Measurements from ENCODE around the gene ZNF358.

Gene ZNF358

DNA sequence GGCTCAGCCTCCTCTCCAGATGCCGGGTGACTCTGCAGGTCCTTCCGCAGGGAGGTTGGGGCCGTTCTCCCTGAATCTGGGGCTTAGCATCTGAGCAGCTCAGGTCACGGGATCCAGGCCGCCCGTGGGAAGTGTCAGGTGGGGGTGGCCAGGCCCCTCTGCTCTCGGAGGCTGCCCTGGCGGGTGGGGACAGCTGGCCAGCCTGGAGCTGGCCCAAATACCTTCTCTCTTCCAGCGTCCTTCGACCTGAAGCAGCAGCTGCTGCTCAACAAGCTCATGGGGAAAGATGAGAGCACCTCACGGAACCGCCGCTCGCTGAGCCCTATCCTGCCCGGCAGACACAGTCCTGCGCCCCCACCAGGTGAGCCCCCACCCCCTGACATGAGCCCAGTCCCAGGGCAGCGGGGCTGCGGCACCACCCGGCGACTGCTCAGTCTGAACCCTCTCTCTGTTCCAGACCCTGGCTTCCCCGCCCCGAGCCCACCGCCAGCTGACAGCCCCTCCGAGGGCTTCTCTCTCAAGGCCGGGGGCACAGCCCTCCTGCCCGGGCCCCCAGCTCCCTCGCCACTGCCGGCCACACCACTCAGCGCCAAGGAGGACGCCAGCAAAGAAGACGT lies 46.1 kb upstream of the ZNF358 start:
- Histone ChIP-seq H3K9me2 (replicated peaks; ENCODE audit: insufficient read depth, low read length) (no peaks in the 10 kb centered on the region), H3K27me3 (ENCODE audit: low read length) (no peaks in the 10 kb centered on the region), H2AFZ (ENCODE audit: low read depth, low read length, severe bottlenecking) (no peak overlapping the region), H3K9ac (ENCODE audit: low read length) (no peak overlapping the region), H3K4me3 (ENCODE audit: insufficient read depth, low read length, poor library complexity, severe bottlenecking) (no peak overlapping the region), H3K9me3 (ENCODE audit: insufficient read depth, low read length) (no peaks in the 10 kb centered on the region), H3K4me2 (ENCODE audit: low read depth, low read length, poor library complexity, severe bottlenecking) (no peak overlapping the region), H4K20me1 (ENCODE audit: low read depth, low read length) (no peaks in the 10 kb centered on the region), H3K27ac (ENCODE audit: low read depth, low read length) (no peak overlapping the region), H3K79me2 (ENCODE audit: insufficient read depth, low read length) (no peaks in the 10 kb centered on the region), H3F3A (ENCODE audit: insufficient read depth) (peaks cover 13% of the 10 kb centered on the region), H3K36me3 (ENCODE audit: low read length) (no peaks in the 10 kb centered on the region)
- TF ChIP-seq CTCF (IDR thresholded peaks at IDR 0.05; ENCODE audit: insufficient read depth, low read length, poor library complexity, severe bottlenecking) (no peak), EZH2phosphoT487 (conservative IDR thresholded peaks at IDR 0.05; ENCODE audit: low read length) (no peak)

DNA sequence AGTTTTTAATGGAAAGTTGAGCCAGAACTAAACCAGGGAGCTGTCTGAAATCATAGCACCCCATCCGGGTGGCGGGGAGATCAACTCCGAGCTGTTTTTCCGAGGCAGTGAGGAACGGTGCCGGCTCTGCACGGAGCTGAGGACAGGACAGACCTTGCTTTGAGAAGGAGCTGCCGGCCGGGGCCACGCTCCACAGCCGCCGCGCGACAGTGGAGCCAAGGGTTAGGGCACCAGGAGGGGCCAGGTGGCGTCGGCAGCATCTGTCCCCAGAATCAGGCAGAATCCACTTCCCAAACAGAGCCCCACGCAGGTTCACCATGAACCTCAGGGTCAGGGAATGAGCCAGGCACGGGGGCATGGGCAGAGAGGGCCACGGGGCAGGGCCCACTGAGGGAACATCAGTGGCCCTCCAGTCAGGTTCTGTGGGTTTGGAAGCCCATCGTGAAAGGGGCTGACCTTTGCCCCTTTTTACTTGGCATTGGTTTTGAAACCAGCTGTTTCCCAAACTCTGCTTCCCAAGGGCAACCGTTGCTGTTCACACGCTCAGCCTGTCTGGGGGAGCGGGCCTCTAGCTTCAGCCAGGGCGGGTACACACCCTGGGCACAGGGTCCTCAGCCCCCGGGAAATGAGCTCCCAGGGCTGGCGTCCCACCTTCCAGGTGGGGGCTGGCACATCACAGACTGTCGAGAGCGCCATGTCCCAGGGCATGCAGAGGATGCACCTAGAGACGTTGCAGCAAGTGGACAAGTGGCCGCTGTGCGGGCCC lies 45.2 kb upstream of the ZNF358 start:
- no peak overlapping the region for H3K9ac ChIP-seq (ENCODE audit: low read length)
- no peaks in the 10 kb centered on the region for H3K27me3 ChIP-seq (ENCODE audit: low read length)
- no peaks in the 10 kb centered on the region for H3K9me2 ChIP-seq (replicated peaks; ENCODE audit: insufficient read depth, low read length)
- H3K79me2 ChIP-seq (ENCODE audit: insufficient read depth, low read length), result no peaks in the 10 kb centered on the region
- no peaks in the 10 kb centered on the region for H3K36me3 ChIP-seq (ENCODE audit: low read length)
- TF ChIP-seq EZH2phosphoT487 (conservative IDR thresholded peaks at IDR 0.05; ENCODE audit: low read length) (no peak), CTCF (IDR thresholded peaks at IDR 0.05; ENCODE audit: insufficient read depth, low read length, poor library complexity, severe bottlenecking) (no peak)
- H4K20me1 ChIP-seq (ENCODE audit: low read depth, low read length), result no peaks in the 10 kb centered on the region
- no peaks in the 10 kb centered on the region for H3K9me3 ChIP-seq (ENCODE audit: insufficient read depth, low read length)
- peaks cover 13% of the 10 kb centered on the region for H3F3A ChIP-seq (ENCODE audit: insufficient read depth)
- H3K4me2 ChIP-seq (ENCODE audit: low read depth, low read length, poor library complexity, severe bottlenecking), result no peak overlapping the region
- no peak overlapping the region for H3K27ac ChIP-seq (ENCODE audit: low read depth, low read length)
- no peak overlapping the region for H2AFZ ChIP-seq (ENCODE audit: low read depth, low read length, severe bottlenecking)
- H3K4me3 ChIP-seq (ENCODE audit: insufficient read depth, low read length, poor library complexity, severe bottlenecking), result no peak overlapping the region

GRCh38 chr19:7471696-7472615 lies 43.9 kb upstream of the ZNF358 start:
- Histone ChIP-seq H3K4me2 (ENCODE audit: low read depth, low read length, poor library complexity, severe bottlenecking) (no peak overlapping the region), H4K20me1 (ENCODE audit: low read depth, low read length) (no peaks in the 10 kb centered on the region), H3K9ac (ENCODE audit: low read length) (no peak overlapping the region), H3K79me2 (ENCODE audit: insufficient read depth, low read length) (no peaks in the 10 kb centered on the region), H3K27ac (ENCODE audit: low read depth, low read length) (peak overlapping the region; percentile 72), H3K27me3 (ENCODE audit: low read length) (no peaks in the 10 kb centered on the region), H3F3A (ENCODE audit: insufficient read depth) (peaks cover 13% of the 10 kb centered on the region), H2AFZ (ENCODE audit: low read depth, low read length, severe bottlenecking) (no peak overlapping the region), H3K4me3 (ENCODE audit: insufficient read depth, low read length, poor library complexity, severe bottlenecking) (no peak overlapping the region), H3K36me3 (ENCODE audit: low read length) (no peaks in the 10 kb centered on the region), H3K9me2 (replicated peaks; ENCODE audit: insufficient read depth, low read length) (no peaks in the 10 kb centered on the region), H3K9me3 (ENCODE audit: insufficient read depth, low read length) (no peaks in the 10 kb centered on the region)
- TF ChIP-seq CTCF (IDR thresholded peaks at IDR 0.05; ENCODE audit: insufficient read depth, low read length, poor library complexity, severe bottlenecking) (no peak), EZH2phosphoT487 (conservative IDR thresholded peaks at IDR 0.05; ENCODE audit: low read length) (no peak)

Measured in SU-DHL-6 (cell line).